Measurements from ENCODE around the gene ELMO1. TPM values are rescaled to one million over a fixed set of nuclear protein-coding genes. Genes with fewer than 3 reads are reported as not detected.
A peak's percentile ranks its signal among the peaks of the same experiment; 100 is the strongest.

The ELMO1 gene
- total RNA-seq, 1 donor from 2014 or later: 29.4 TPM

- peak; percentile 75 for TF ChIP-seq CTCF (conservative IDR thresholded peaks at IDR 0.05)
- H3K36me3 Mint-ChIP-seq: no peaks in the 10 kb centered on the region
- peaks cover 32% of the 10 kb centered on the region for H3K4me1 Mint-ChIP-seq (ENCODE audit: unreplicated experiment)
- no peaks in the 10 kb centered on the region for H3K27me3 Mint-ChIP-seq
- no peak overlapping the region for H3K27ac Mint-ChIP-seq
- no peak overlapping the region for H3K4me3 Mint-ChIP-seq
- H3K9me3 Mint-ChIP-seq: no peaks in the 10 kb centered on the region
- DNase-seq (ENCODE audit: extremely low spot score, unreplicated experiment): no peak
These were observed 240.1 kb downstream of the ELMO1 start for GRCh38 chr7:37208528-37208927.

GRCh38 chr7:37206192-37206591 lies 242.5 kb downstream of the ELMO1 start:
- H3K27me3 Mint-ChIP-seq: no peaks in the 10 kb centered on the region
- no peak for TF ChIP-seq CTCF (conservative IDR thresholded peaks at IDR 0.05)
- H3K36me3 Mint-ChIP-seq: no peaks in the 10 kb centered on the region
- H3K4me3 Mint-ChIP-seq: no peak overlapping the region
- no peak for DNase-seq (ENCODE audit: extremely low spot score, unreplicated experiment)
- peaks cover 23% of the 10 kb centered on the region for H3K4me1 Mint-ChIP-seq (ENCODE audit: unreplicated experiment)
- H3K27ac Mint-ChIP-seq: no peak overlapping the region
- no peaks in the 10 kb centered on the region for H3K9me3 Mint-ChIP-seq

- no peak for TF ChIP-seq CTCF (conservative IDR thresholded peaks at IDR 0.05)
These were observed 243.2 kb downstream of the ELMO1 start for GRCh38 chr7:37205451-37205850.

GRCh38 chr7:37201876-37202198 lies 246.8 kb downstream of the ELMO1 start:
- TF ChIP-seq CTCF (conservative IDR thresholded peaks at IDR 0.05): peak; percentile 19
- no peak overlapping the region for H3K27ac Mint-ChIP-seq
- no peaks in the 10 kb centered on the region for H3K9me3 Mint-ChIP-seq
- no peaks in the 10 kb centered on the region for H3K36me3 Mint-ChIP-seq
- peaks cover 2% of the 10 kb centered on the region for H3K27me3 Mint-ChIP-seq
- H3K4me3 Mint-ChIP-seq: no peak overlapping the region
- H3K4me1 Mint-ChIP-seq (ENCODE audit: unreplicated experiment): peaks cover 27% of the 10 kb centered on the region
- no peak for DNase-seq (ENCODE audit: extremely low spot score, unreplicated experiment)

More at GRCh38 chr7:37205451-37205850, 243.2 kb downstream of the ELMO1 start:
- Mint-ChIP-seq H3K4me1 (ENCODE audit: unreplicated experiment) (peaks cover 19% of the 10 kb centered on the region), H3K4me3 (no peak overlapping the region), H3K36me3 (no peaks in the 10 kb centered on the region), H3K27ac (no peak overlapping the region), H3K9me3 (no peaks in the 10 kb centered on the region), H3K27me3 (no peaks in the 10 kb centered on the region)
- no peak for DNase-seq (ENCODE audit: extremely low spot score, unreplicated experiment)

- DNase-seq (ENCODE audit: extremely low spot score, unreplicated experiment): peak; percentile 82
- H3K27me3 Mint-ChIP-seq: peaks cover 2% of the 10 kb centered on the region
- H3K36me3 Mint-ChIP-seq: no peaks in the 10 kb centered on the region
- H3K27ac Mint-ChIP-seq: no peak overlapping the region
- peak; percentile 89 for TF ChIP-seq CTCF (conservative IDR thresholded peaks at IDR 0.05)
- peaks cover 32% of the 10 kb centered on the region for H3K4me1 Mint-ChIP-seq (ENCODE audit: unreplicated experiment)
- no peak overlapping the region for H3K4me3 Mint-ChIP-seq
- H3K9me3 Mint-ChIP-seq: no peaks in the 10 kb centered on the region
These were observed 247.4 kb downstream of the ELMO1 start for GRCh38 chr7:37201003-37201875.

All from type B pancreatic cell (in vitro differentiated cells).